K562 (cell line): ENCODE results near the gene SUV39H2.

Source experiments
- CTCF ChIP-seq, 3 experiments: IDR thresholded peaks in 2 of 3; conservative IDR thresholded peaks in 1 of 3; 2 replicates each; pipeline ENCODE4 v1.5.1; 2011 to 2012; ENCODE audit warnings: low read length in 3 of 3, mild to moderate bottlenecking in 3 of 3, control low read depth in 2 of 3, improper control_type of control experiment in 1 of 3, inconsistent platforms in 1 of 3, low read depth in 1 of 3, mixed read lengths in 1 of 3, moderate library complexity in 1 of 3; ENCODE audit not compliant: insufficient read depth in 2 of 3
- DNMT1 ChIP-seq: fragments of 450-650 bp; IDR thresholded peaks from 2 replicates; pipeline ENCODE4 v1.6.1; 2016; ENCODE audit warnings: antibody characterized with exemption, mild to moderate bottlenecking
- NRF1 ChIP-seq, 2 experiments: fragments of 450-650 bp; IDR thresholded peaks in 1 of 2; conservative IDR thresholded peaks in 1 of 2; 2 replicates each; pipeline ENCODE4 v1.6.1; 2014; ENCODE audit warnings: mild to moderate bottlenecking in 2 of 2
- OTX1 ChIP-seq: fragments of 450-650 bp; formaldehyde crosslinking; IDR thresholded peaks from 2 replicates; pipeline ENCODE4 v1.4.0; 2022; ENCODE audit warnings: mild to moderate bottlenecking
- RAD51 ChIP-seq: fragments of 450-650 bp; IDR thresholded peaks from 2 replicates; pipeline ENCODE4 v1.7.1; 2016; ENCODE audit warnings: low read depth, mild to moderate bottlenecking, borderline replicate concordance
- SIN3A ChIP-seq, 2 experiments: fragments of 150-350 bp in 1 of 2; IDR thresholded peaks; 2 replicates each; pipeline ENCODE4 v1.6.1; 2011 to 2016; ENCODE audit warnings: borderline replicate concordance in 2 of 2, low read depth in 2 of 2, low read length in 2 of 2, mild to moderate bottlenecking in 2 of 2, moderate library complexity in 2 of 2; ENCODE audit not compliant: control insufficient read depth in 1 of 2
- USF1 ChIP-seq: sonication (generic); formaldehyde crosslinking; IDR thresholded peaks from 2 replicates; pipeline ENCODE4 v1.9.0; 2022; ENCODE audit warnings: mild to moderate bottlenecking, missing genetic modification reagents
- ZBTB17 ChIP-seq: fragments of 450-650 bp; formaldehyde crosslinking; IDR thresholded peaks from 2 replicates; pipeline ENCODE4 v1.4.0; 2020; ENCODE audit warnings: mild to moderate bottlenecking
- ZBTB40 ChIP-seq, 2 experiments: fragments of 450-650 bp in 1 of 2; sonication (generic) in 1 of 2; formaldehyde crosslinking in 1 of 2; IDR thresholded peaks; 2 replicates each; pipeline versions ENCODE4 v1.7.1 to v1.9.0; 2016 to 2022; ENCODE audit warnings: inconsistent platforms in 1 of 2, mild to moderate bottlenecking in 1 of 2, missing genetic modification reagents in 1 of 2
- ZNF282 ChIP-seq: sonication (generic); formaldehyde crosslinking; IDR thresholded peaks from 2 replicates; pipeline ENCODE4 v1.8.1; 2023; ENCODE audit warnings: missing genetic modification reagents
- ZNF318 ChIP-seq, 2 experiments: fragments of 450-650 bp; IDR thresholded peaks; 2 replicates each; pipeline ENCODE4 v1.6.1; 2016; ENCODE audit warnings: mild to moderate bottlenecking in 2 of 2, borderline replicate concordance in 1 of 2, low read depth in 1 of 2, moderate library complexity in 1 of 2

GRCh38 chr10:14876764-14877163, 1.9 kb upstream of the SUV39H2 start:
- TF ChIP-seq CTCF (IDR thresholded peaks at IDR 0.05 in 2 of 3, conservative IDR thresholded peaks at IDR 0.05 in 1 of 3; ENCODE audit: insufficient read depth in 2 of 3, low read depth in 1 of 3, low read length in 3 of 3): no peak
- no peak for TF ChIP-seq ZNF318 (IDR thresholded peaks at IDR 0.05; ENCODE audit: borderline replicate concordance in 1 of 2, low read depth in 1 of 2)
- TF ChIP-seq RAD51: no peak
- TF ChIP-seq USF1 (CRISPR knock-in tag): no peak
- TF ChIP-seq NRF1 (conservative IDR thresholded peaks at IDR 0.05 in 1 of 2, IDR thresholded peaks at IDR 0.05 in 1 of 2): no peak
- TF ChIP-seq DNMT1: no peak
- TF ChIP-seq ZBTB17 (CRISPR knock-in tag): no peak
- no peak for TF ChIP-seq OTX1 (CRISPR knock-in tag)
- no peak for TF ChIP-seq SIN3A (IDR thresholded peaks at IDR 0.05; ENCODE audit: borderline replicate concordance in 2 of 2, control insufficient read depth in 1 of 2, low read depth in 2 of 2, low read length in 2 of 2)
- TF ChIP-seq ZBTB40 (IDR thresholded peaks at IDR 0.05): no peak
- TF ChIP-seq ZBTB40 (CRISPR knock-in tag; IDR thresholded peaks at IDR 0.05): no peak
- no peak for TF ChIP-seq ZNF282 (CRISPR knock-in tag)
